OCI-LY1 (cell line): Measurements from ENCODE around the gene HPCAL4.

Experiments
- H2AFZ ChIP-seq: fragments of 200-600 bp; sonication (generic), shearing (Covaris generic); 2 replicates; pipeline ENCODE4 v1.6.0; 2014; ENCODE audit warnings: antibody characterized with exemption, mild to moderate bottlenecking, low read length
- H3F3A ChIP-seq: fragments of 200-600 bp; sonication (generic), shearing (Covaris generic); 2 replicates; pipeline ENCODE4 v1.6.0; 2014; ENCODE audit warnings: mild to moderate bottlenecking, antibody characterized with exemption, low read length, moderate library complexity; ENCODE audit not compliant: insufficient read depth
- H3K27ac ChIP-seq: fragments of 200-600 bp; sonication (generic); 2 replicates; pipeline ENCODE4 v1.5.1; 2014; ENCODE audit warnings: low read length, mixed run types, mild to moderate bottlenecking, low read depth; ENCODE audit not compliant: poor library complexity, severe bottlenecking
- H3K27me3 ChIP-seq: fragments of 200-600 bp; sonication (generic); 2 replicates; pipeline ENCODE4 v1.6.0; 2014; ENCODE audit warnings: antibody characterized with exemption, mild to moderate bottlenecking, low read length, moderate library complexity; ENCODE audit not compliant: insufficient read depth
- H3K36me3 ChIP-seq: fragments of 200-600 bp; sonication (generic); 2 replicates; pipeline ENCODE4 v1.6.1; 2014; ENCODE audit warnings: mild to moderate bottlenecking, antibody characterized with exemption, low read length, moderate library complexity, mixed read lengths; ENCODE audit not compliant: insufficient read depth
- H3K4me1 ChIP-seq: fragments of 200-600 bp; sonication (generic); 2 replicates; pipeline ENCODE4 v1.5.1; 2014; ENCODE audit warnings: mild to moderate bottlenecking, low read length, moderate library complexity; ENCODE audit not compliant: insufficient read depth, severe bottlenecking
- H3K4me2 ChIP-seq: fragments of 200-600 bp; sonication (generic), shearing (Covaris generic); 2 replicates; pipeline ENCODE4 v1.6.1; 2014; ENCODE audit warnings: low read length
- H3K4me3 ChIP-seq: fragments of 200-600 bp; sonication (generic); 2 replicates; pipeline ENCODE4 v1.5.1; 2014; ENCODE audit warnings: low read length, low read depth, mild to moderate bottlenecking, mixed read lengths; ENCODE audit not compliant: poor library complexity, severe bottlenecking
- H3K79me2 ChIP-seq: fragments of 200-600 bp; shearing (Covaris generic); 2 replicates; pipeline ENCODE4 v1.6.1; 2016; ENCODE audit warnings: mixed run types, low read length, mixed read lengths; ENCODE audit not compliant: insufficient read depth
- H3K9ac ChIP-seq: fragments of 200-600 bp; sonication (generic), shearing (Covaris generic); 2 replicates; pipeline ENCODE4 v1.6.1; 2014; ENCODE audit warnings: mild to moderate bottlenecking, low read length, mixed read lengths
- H3K9me2 ChIP-seq: fragments of 200-600 bp; sonication (generic), shearing (Covaris generic); 2 replicates; pipeline ENCODE4 v1.6.1; 2014; ENCODE audit warnings: low read depth, mild to moderate bottlenecking, low read length, mixed read lengths
- H3K9me3 ChIP-seq: fragments of 200-600 bp; shearing (Covaris generic); 2 replicates; pipeline ENCODE4 v1.6.1; 2014; ENCODE audit warnings: low read length, mixed read lengths
- H4K20me1 ChIP-seq: fragments of 200-600 bp; sonication (generic), shearing (Covaris generic); 2 replicates; pipeline ENCODE4 v1.6.0; 2016; ENCODE audit warnings: mild to moderate bottlenecking, low read length; ENCODE audit not compliant: insufficient read depth
- CTCF ChIP-seq: fragments of 200-600 bp; sonication (generic), shearing (Covaris generic); IDR thresholded peaks from 2 replicates; pipeline ENCODE4 v1.5.1; 2017; ENCODE audit warnings: mild to moderate bottlenecking, antibody characterized with exemption, low read length, moderate library complexity, mixed read lengths
- EZH2 ChIP-seq: fragments of 200-600 bp; sonication (generic), shearing (Covaris generic); IDR thresholded peaks from 2 replicates; pipeline ENCODE4 v1.8.0; 2017; ENCODE audit warnings: borderline replicate concordance, mixed run types, mild to moderate bottlenecking, antibody characterized with exemption, low read length, moderate library complexity, mixed read lengths

The HPCAL4 gene

GRCh38 chr1:39657923-39658485 is 33.2 kb downstream of the HPCAL4 start:
- TF ChIP-seq EZH2: no peak
- peak; percentile 90 for TF ChIP-seq CTCF
- H3K9me3 ChIP-seq: no peaks in the 10 kb centered on the region
- no peak overlapping the region for H3K9ac ChIP-seq
- H3K27ac ChIP-seq: no peak overlapping the region
- no peaks in the 10 kb centered on the region for H3K9me2 ChIP-seq
- no peaks in the 10 kb centered on the region for H3F3A ChIP-seq
- H3K36me3 ChIP-seq: no peaks in the 10 kb centered on the region
- H3K4me1 ChIP-seq: peaks cover 3% of the 10 kb centered on the region
- no peaks in the 10 kb centered on the region for H4K20me1 ChIP-seq
- H2AFZ ChIP-seq: no peak overlapping the region
- H3K4me3 ChIP-seq: no peak overlapping the region
- H3K27me3 ChIP-seq: no peaks in the 10 kb centered on the region; the same call in 1 of the 2 replicates
- H3K79me2 ChIP-seq: no peaks in the 10 kb centered on the region
- peak overlapping the region; percentile 35; the same call in 1 of the 2 replicates for H3K4me2 ChIP-seq

DNA sequence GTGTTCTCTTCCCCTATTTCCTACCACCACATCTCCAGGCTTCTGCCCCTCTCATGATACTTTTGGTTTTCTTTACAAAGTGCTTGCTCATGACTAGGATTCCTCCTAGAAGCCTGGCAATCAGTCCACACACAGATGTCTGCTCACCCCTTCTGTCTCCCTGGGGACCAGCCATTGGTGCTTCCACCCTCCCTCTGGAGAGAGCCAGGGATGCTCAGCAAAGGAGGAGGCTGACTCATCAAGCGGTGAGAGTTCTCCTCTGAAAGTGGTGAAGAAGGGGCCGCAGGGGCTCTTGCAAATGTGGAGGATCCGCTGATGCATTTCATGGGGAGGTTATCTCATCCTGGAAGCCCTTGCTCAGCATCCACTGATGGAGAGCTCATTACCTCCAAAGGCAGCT is 33.8 kb downstream of the HPCAL4 start:
- Histone ChIP-seq H3K9me2 (no peaks in the 10 kb centered on the region), H3K36me3 (no peaks in the 10 kb centered on the region), H3K27me3 (no peaks in the 10 kb centered on the region; the same call in 1 of the 2 replicates), H3K79me2 (no peaks in the 10 kb centered on the region), H3K4me3 (no peak overlapping the region), H4K20me1 (no peaks in the 10 kb centered on the region), H3K9ac (no peak overlapping the region), H3K27ac (no peak overlapping the region), H3K4me2 (no peak overlapping the region), H2AFZ (no peak overlapping the region), H3K4me1 (peaks cover 3% of the 10 kb centered on the region), H3K9me3 (no peaks in the 10 kb centered on the region), H3F3A (no peaks in the 10 kb centered on the region)
- TF ChIP-seq CTCF: no peak
- no peak for TF ChIP-seq EZH2

- no peak overlapping the region for H3K4me2 ChIP-seq
Measured at GRCh38 chr1:39656391-39656790, 34.8 kb downstream of the HPCAL4 start.

More at GRCh38 chr1:39656391-39656790, 34.8 kb downstream of the HPCAL4 start:
- H3K27me3 ChIP-seq: no peaks in the 10 kb centered on the region; the same call in 1 of the 2 replicates
- TF ChIP-seq CTCF: no peak
- TF ChIP-seq EZH2: no peak
- no peaks in the 10 kb centered on the region for H3K36me3 ChIP-seq
- H3F3A ChIP-seq: no peaks in the 10 kb centered on the region
- no peak overlapping the region for H3K4me3 ChIP-seq
- H4K20me1 ChIP-seq: no peaks in the 10 kb centered on the region
- H3K27ac ChIP-seq: no peak overlapping the region
- H3K4me1 ChIP-seq: peaks cover 3% of the 10 kb centered on the region
- no peak overlapping the region for H2AFZ ChIP-seq
- no peaks in the 10 kb centered on the region for H3K79me2 ChIP-seq
- H3K9me3 ChIP-seq: no peaks in the 10 kb centered on the region
- no peaks in the 10 kb centered on the region for H3K9me2 ChIP-seq
- no peak overlapping the region for H3K9ac ChIP-seq
